ENCODE results near the gene ATRN. TPM values are rescaled to one million over a fixed set of nuclear protein-coding genes. Genes with fewer than 3 reads are reported as not detected.
A peak's percentile ranks its signal among the peaks of the same experiment; 100 is the strongest.

ATRN gene
- total RNA-seq, 2 donors from 2014 or later: 15.7 to 16.5 TPM

- Mint-ChIP-seq H3K4me1 (ENCODE audit: low read depth in 2 of 2) (peaks cover 5 to 7% of the 10 kb centered on the region in 2 donors), H3K36me3 (no peaks in the 10 kb centered on the region), H3K27ac (no peak overlapping the region), H3K4me3 (no peak overlapping the region), H3K9me3 (no peaks in the 10 kb centered on the region), H3K27me3 (peaks cover 25 to 28% of the 10 kb centered on the region in 2 donors)
- DNase-seq (ENCODE audit: low spot score): no peak
- ATAC-seq: peak; percentile 15 to 54
Measured at GRCh38 chr20:3658716-3659491, 188.1 kb downstream of the ATRN start.

GRCh38 chr20:3659492-3660261, 188.9 kb downstream of the ATRN start:
- ATAC-seq (no peak), DNase-seq (ENCODE audit: low spot score) (no peak)
- no peak overlapping the region for H3K4me3 Mint-ChIP-seq

GRCh38 chr20:3660262-3661059, 189.6 kb downstream of the ATRN start:
- Mint-ChIP-seq H3K4me1 (ENCODE audit: low read depth in 2 of 2) (peaks cover 13 to 15% of the 10 kb centered on the region in 2 donors), H3K4me3 (no peak overlapping the region), H3K27me3 (peaks cover 27 to 28% of the 10 kb centered on the region in 2 donors), H3K27ac (no peak overlapping the region), H3K36me3 (no peaks in the 10 kb centered on the region), H3K9me3 (no peaks in the 10 kb centered on the region)
- peak; percentile 61 for DNase-seq (ENCODE audit: low spot score)
- no peak for ATAC-seq

More at GRCh38 chr20:3659492-3660261, 188.9 kb downstream of the ATRN start:
- Mint-ChIP-seq H3K27me3 (peaks cover 27 to 28% of the 10 kb centered on the region in 2 donors), H3K27ac (no peak overlapping the region), H3K4me1 (ENCODE audit: low read depth in 2 of 2) (peaks cover 5 to 7% of the 10 kb centered on the region in 2 donors), H3K36me3 (no peaks in the 10 kb centered on the region), H3K9me3 (no peaks in the 10 kb centered on the region)

- Mint-ChIP-seq H3K4me3 (no peak overlapping the region), H3K36me3 (no peaks in the 10 kb centered on the region), H3K4me1 (ENCODE audit: low read depth in 2 of 2) (peaks cover 19 to 22% of the 10 kb centered on the region in 2 donors), H3K27ac (no peak overlapping the region), H3K27me3 (peaks cover 27 to 28% of the 10 kb centered on the region in 2 donors), H3K9me3 (no peaks in the 10 kb centered on the region)
- DNase-seq (ENCODE audit: low spot score) (no peak), ATAC-seq (no peak)
Measured at GRCh38 chr20:3661060-3661813, 190.4 kb downstream of the ATRN start.

- H3K27ac Mint-ChIP-seq: no peak overlapping the region
- H3K4me1 Mint-ChIP-seq (ENCODE audit: low read depth in 2 of 2): peaks cover 24 to 26% of the 10 kb centered on the region in 2 donors
- DNase-seq (ENCODE audit: low spot score): peak; percentile 58
- H3K36me3 Mint-ChIP-seq: no peaks in the 10 kb centered on the region
- peaks cover 27 to 28% of the 10 kb centered on the region in 2 donors for H3K27me3 Mint-ChIP-seq
- no peak overlapping the region for H3K4me3 Mint-ChIP-seq
- no peak for ATAC-seq
- H3K9me3 Mint-ChIP-seq: no peaks in the 10 kb centered on the region
Measured at GRCh38 chr20:3661814-3662665, 191.2 kb downstream of the ATRN start.

- Mint-ChIP-seq H3K27me3 (peaks cover 27 to 28% of the 10 kb centered on the region in 2 donors), H3K27ac (no peak within 1 kb of the TSS), H3K4me1 (ENCODE audit: low read depth in 2 of 2) (peaks cover 28 to 31% of the 10 kb centered on the region in 2 donors), H3K36me3 (no peaks in the 10 kb centered on the region), H3K9me3 (no peaks in the 10 kb centered on the region), H3K4me3 (no peak within 1 kb of the TSS)
- DNase-seq (ENCODE audit: low spot score): peak; percentile 28
- ATAC-seq: no peak
Measured at GRCh38 chr20:3663031-3663701, 192.3 kb downstream of the ATRN start, which contains the start of gene GFRA4. GFRA4 (minus strand) TSS chr20:3663399; CDS start chr20:3663399, 0 bp downstream.

GRCh38 chr20:3663858-3664257, 193.0 kb downstream of the ATRN start:
- DNase-seq (ENCODE audit: low spot score) (no peak), ATAC-seq (no peak)
- Mint-ChIP-seq H3K27ac (no peak overlapping the region), H3K27me3 (peaks cover 24 to 26% of the 10 kb centered on the region in 2 donors), H3K9me3 (no peaks in the 10 kb centered on the region), H3K36me3 (no peaks in the 10 kb centered on the region), H3K4me1 (ENCODE audit: low read depth in 2 of 2) (peaks cover 28% of the 10 kb centered on the region in 2 donors), H3K4me3 (no peak overlapping the region)

- DNase-seq (ENCODE audit: low spot score): no peak
- H3K27ac Mint-ChIP-seq: peak overlapping the region; percentile 45 to 49
- peak overlapping the region; percentile 36 for H3K4me3 Mint-ChIP-seq
- no peaks in the 10 kb centered on the region for H3K36me3 Mint-ChIP-seq
- no peaks in the 10 kb centered on the region for H3K9me3 Mint-ChIP-seq
- ATAC-seq: no peak
- peaks cover 24 to 29% of the 10 kb centered on the region in 2 donors for H3K4me1 Mint-ChIP-seq (ENCODE audit: low read depth in 2 of 2)
- peaks cover 6 to 28% of the 10 kb centered on the region in 2 donors for H3K27me3 Mint-ChIP-seq
Measured at GRCh38 chr20:3667434-3668037, 196.7 kb downstream of the ATRN start.

- H3K36me3 Mint-ChIP-seq: no peaks in the 10 kb centered on the region
- H3K4me1 Mint-ChIP-seq (ENCODE audit: low read depth in 2 of 2): peaks cover 22 to 28% of the 10 kb centered on the region in 2 donors
- peaks cover 7 to 29% of the 10 kb centered on the region in 2 donors for H3K27me3 Mint-ChIP-seq
- no peak overlapping the region for H3K4me3 Mint-ChIP-seq
- H3K27ac Mint-ChIP-seq: no peak overlapping the region
- no peaks in the 10 kb centered on the region for H3K9me3 Mint-ChIP-seq
- DNase-seq (ENCODE audit: low spot score) (no peak), ATAC-seq (no peak)
Measured at GRCh38 chr20:3669710-3670367, 199.0 kb downstream of the ATRN start.

GRCh38 chr20:3670511-3670910, 199.7 kb downstream of the ATRN start:
- DNase-seq (ENCODE audit: low spot score) (no peak), ATAC-seq (no peak)
- H3K4me3 Mint-ChIP-seq: no peak overlapping the region
- no peaks in the 10 kb centered on the region for H3K9me3 Mint-ChIP-seq
- H3K27ac Mint-ChIP-seq: no peak overlapping the region
- H3K36me3 Mint-ChIP-seq: no peaks in the 10 kb centered on the region
- peaks cover 15 to 22% of the 10 kb centered on the region in 2 donors for H3K4me1 Mint-ChIP-seq (ENCODE audit: low read depth in 2 of 2)
- peaks cover 14 to 35% of the 10 kb centered on the region in 2 donors for H3K27me3 Mint-ChIP-seq

GRCh38 chr20:3670945-3671344, 200.1 kb downstream of the ATRN start:
- ATAC-seq (no peak), DNase-seq (ENCODE audit: low spot score) (no peak)
- H3K36me3 Mint-ChIP-seq: no peaks in the 10 kb centered on the region
- no peak overlapping the region for H3K27ac Mint-ChIP-seq
- peaks cover 18 to 37% of the 10 kb centered on the region in 2 donors for H3K27me3 Mint-ChIP-seq
- H3K9me3 Mint-ChIP-seq: no peaks in the 10 kb centered on the region
- H3K4me1 Mint-ChIP-seq (ENCODE audit: low read depth in 2 of 2): peaks cover 12 to 18% of the 10 kb centered on the region in 2 donors
- no peak overlapping the region for H3K4me3 Mint-ChIP-seq
